ENCODE results near the gene GPR160. TPM values are rescaled to one million over a fixed set of nuclear protein-coding genes. Genes with fewer than 3 reads are reported as not detected.

The GPR160 gene
- total RNA-seq, 1 experiment from 2014 or later = 2.7 TPM

DNA sequence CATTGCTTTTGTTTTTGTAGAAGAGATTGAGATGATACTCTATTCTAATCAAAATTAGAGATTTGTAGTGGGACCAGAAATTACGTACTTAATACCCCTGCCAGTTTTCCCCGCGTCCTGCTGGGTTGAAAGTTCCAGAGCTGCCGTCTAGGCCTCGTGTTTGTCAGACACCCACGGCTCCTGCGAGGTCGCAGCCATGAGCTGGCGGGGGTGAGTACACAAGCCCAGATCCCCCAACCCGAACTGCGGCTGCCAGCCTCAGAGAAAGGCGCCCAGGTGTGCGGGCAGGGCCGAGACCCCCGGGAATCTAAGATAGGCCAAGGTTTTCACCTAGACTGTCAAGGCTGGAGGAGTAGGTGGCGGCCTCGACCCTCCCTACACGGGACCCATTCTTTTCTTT lies 26.3 kb downstream of the GPR160 start:
- DNase-seq (ENCODE audit: low spot score) = no peak

DNA sequence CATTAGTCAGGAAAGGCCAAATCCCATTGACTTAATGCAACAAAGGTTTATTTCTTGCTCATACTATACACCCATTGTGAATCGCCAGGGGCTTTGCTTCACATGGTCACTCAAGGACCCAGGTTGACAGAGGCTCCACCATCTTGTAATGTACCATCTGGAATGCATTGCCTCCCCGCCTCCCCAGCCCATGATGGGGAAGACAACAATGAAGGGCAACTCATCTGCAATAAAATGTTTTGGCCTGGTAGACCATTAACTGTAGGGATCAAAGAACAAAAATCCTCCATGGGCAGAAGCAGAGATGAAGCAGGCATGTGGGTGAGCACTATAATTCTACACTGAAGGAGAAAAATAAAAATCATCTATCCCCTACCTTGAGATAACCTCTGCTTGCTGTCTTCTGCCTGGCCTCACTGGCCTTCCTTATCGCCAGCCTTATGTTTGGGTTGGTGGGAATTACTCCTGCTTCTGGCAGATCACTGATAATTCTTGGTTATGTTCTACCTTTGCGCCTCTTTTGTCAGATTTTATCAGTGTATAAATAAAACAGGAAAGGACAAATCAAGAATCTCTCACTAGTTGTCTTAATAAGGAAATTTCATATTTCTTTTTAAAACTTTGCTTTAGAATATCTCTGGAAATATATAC lies 37.8 kb downstream of the GPR160 start:
- no peak for DNase-seq (ENCODE audit: low spot score)

- peak; percentile 10 for DNase-seq (ENCODE audit: low spot score)
Measured at GRCh38 chr3:170076715-170077238, 39.0 kb downstream of the GPR160 start.

DNA sequence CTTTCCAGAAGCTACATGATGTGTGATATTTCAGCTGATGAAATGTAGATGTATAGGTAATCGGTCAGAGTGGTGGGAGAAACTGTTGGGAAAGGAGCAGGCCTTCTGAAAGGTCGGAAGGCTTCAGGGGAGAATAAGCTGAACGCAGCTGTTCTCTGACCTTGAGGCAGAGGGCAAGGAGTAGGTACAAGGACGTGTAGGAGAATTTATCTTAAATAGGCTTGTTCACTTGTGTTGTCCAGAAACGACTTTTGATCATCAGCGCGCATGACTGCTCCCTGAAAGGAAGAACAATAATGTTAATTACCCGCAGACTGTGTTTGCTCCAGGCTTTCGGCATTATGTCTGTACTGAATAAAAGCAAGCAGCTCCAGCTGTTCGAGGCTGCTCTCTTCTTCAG lies 39.6 kb downstream of the GPR160 start:
- DNase-seq (ENCODE audit: low spot score) = no peak

DNA sequence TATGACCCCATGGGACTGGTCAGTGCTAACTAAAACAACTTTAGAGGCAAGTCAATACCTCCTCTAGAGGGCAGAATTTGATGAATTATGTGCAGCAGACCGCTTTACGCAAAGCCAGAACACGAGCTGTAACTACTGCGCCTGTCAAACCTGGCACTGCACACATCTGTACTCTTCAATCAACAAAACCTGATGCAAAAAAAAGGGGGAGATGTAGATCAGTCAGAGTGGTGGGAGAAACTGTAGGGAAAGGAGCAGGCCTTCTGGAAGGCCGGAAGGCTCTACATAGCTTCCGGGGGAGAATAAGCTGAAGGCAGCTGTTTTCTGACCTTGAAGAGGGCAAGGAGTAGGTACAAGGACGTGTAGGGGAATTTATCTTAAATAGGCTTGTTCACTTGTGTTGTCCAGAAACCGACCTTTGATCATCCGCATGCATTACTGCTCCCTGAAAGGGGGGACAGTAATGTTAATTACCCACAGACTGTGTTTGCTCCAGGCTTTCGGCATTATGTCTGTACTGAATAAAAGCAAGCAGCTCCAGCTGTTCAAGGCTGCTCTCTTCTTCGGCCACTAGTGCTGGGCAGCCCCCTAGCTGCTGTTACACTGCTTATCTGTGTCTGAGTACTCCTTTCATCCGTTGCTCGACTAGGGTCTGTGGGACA lies 41.0 kb downstream of the GPR160 start:
- no peak for DNase-seq (ENCODE audit: low spot score)

GRCh38 chr3:170079536-170080165 lies 41.9 kb downstream of the GPR160 start:
- no peak for DNase-seq (ENCODE audit: low spot score)

- no peak for DNase-seq (ENCODE audit: low spot score)
Measured at GRCh38 chr3:170080605-170081004, 42.8 kb downstream of the GPR160 start.

DNA sequence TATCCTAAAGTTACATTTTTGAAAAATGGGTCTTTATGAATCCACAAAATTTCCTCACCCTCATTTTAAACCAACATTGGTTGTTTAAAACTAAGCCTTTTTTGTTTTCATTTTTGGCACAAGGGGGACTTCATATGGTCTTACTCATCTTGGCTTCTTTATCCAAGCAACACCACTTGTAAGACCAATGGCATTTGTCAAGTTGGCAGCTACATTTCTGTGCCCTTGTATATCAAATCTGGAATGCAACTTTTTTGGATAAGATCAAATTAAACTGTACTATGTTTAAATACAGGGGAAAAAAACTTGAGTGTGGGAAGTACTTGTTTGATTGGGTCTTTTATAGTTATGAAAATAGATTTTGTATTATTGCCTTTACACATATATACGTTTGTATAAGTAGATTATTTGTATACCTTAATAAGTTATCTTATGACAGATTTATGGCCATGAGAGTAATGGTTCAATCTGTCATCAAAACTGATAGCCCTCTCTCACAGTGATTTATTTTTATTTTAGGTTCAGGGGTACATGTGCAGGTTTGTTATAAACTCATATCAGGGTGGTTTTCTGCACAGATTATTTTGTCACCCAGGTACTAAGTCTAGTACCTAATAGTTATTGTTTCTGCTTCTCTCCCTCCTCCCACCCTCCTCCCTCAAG lies 43.4 kb downstream of the GPR160 start:
- no peak for DNase-seq (ENCODE audit: low spot score)

GRCh38 chr3:170083343-170083742 lies 45.5 kb downstream of the GPR160 start:
- no peak for DNase-seq (ENCODE audit: low spot score)

DNA sequence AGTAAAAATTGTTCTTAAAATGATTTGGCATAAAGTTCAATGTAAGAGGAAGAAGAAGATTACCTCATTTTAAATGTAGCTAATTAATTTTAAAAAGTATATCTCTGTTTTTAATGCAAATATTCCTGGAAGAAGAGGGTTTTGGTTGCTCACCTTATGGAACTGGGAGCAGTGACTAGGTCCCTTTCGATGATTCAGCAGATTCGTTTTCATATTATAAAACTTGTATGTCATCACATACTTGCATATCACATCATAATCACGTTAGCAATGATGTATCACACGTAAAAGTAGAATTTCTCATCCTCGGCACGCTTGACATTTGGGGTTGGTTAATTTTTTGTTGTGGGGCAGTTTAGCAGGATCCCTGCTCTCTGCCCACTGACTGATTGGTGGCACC lies 47.6 kb downstream of the GPR160 start:
- no peak for DNase-seq (ENCODE audit: low spot score)

GRCh38 chr3:170089862-170090600 lies 52.2 kb downstream of the GPR160 start:
- no peak for DNase-seq (ENCODE audit: low spot score)

GRCh38 chr3:170090601-170090981 lies 52.8 kb downstream of the GPR160 start:
- DNase-seq (ENCODE audit: low spot score) = no peak

- no peak for DNase-seq (ENCODE audit: low spot score)
Measured at GRCh38 chr3:170092907-170093306, 55.1 kb downstream of the GPR160 start.

- DNase-seq (ENCODE audit: low spot score) = no peak
Measured at GRCh38 chr3:170095771-170096170, 58.0 kb downstream of the GPR160 start.

DNA sequence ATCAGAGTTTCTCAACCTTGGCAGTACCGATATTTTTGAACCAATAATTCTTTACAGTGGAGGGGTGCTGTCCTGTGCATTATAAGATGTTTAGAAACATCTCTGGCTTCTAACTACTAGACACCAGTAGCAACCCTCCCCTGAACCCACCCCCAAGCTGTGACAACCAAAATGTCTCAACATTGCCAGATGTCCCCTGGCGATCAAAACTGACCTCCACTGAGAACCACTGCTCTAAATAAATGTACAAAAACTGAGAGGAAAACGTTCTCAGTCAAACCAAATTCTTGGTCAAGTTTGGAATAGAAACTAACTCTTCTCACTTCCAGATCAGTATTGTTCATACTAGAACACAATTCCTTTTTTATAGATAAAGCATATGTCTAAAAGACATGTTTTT lies 58.5 kb downstream of the GPR160 start:
- no peak for DNase-seq (ENCODE audit: low spot score)

- no peak for DNase-seq (ENCODE audit: low spot score)
Measured at GRCh38 chr3:170098753-170099152, 61.0 kb downstream of the GPR160 start.

DNA sequence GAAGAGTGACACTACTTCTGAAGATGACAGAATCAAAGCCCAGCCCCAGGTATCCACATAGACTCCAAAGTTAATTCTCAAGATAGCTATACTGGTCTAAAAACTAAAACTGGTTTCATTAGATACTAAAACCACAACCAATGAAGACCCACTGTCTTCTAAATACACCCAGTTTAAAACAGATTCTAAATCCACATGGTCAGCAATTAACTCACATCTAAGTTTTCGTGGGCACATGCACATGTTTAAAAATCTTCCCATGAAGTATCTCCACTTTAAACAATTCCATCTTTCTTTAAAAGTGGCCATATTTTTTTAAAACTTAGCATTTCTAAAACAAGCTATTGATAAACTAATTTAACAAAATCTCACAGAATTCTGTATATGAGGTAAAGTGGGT lies 63.1 kb downstream of the GPR160 start:
- DNase-seq (ENCODE audit: low spot score) = no peak

GRCh38 chr3:170102431-170102830 lies 64.6 kb downstream of the GPR160 start:
- DNase-seq (ENCODE audit: low spot score) = no peak

DNA sequence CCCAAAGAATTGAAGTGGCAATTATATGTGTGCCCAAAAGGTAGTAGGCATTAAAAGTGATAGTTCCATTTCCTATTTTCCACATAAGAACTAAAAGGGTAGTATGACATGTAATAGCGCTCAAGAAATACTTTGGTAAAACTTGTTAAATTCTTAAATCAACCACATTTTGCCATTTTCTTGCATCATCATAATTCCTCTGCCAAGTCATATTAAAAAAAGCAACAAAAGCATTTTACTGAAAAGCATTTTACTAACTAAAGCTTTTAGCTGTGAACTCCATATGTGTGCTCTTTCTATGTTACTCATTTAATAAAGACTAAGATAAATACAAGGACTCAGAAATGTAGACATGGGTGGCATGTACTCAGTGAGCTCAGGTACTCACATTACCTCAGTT lies 70.1 kb downstream of the GPR160 start:
- DNase-seq (ENCODE audit: low spot score) = no peak

DNA sequence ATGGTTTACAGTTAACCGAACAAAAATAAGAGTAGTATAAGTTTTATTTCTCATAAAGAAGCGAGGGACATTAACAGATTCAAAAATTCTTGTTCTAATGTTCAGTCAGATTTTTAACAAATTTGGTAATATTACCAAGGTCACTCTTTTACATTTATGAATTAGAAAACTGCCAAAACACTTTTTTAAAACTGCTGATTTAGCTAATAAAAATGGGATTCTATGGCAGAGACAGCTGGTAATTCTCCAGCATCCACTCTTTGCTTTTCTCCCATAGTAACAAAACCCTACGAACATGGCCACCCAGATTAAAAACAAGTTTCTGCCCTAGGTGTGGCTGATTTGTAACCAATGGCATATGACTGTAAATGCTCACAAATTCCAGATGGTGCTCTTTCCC lies 71.2 kb downstream of the GPR160 start:
- DNase-seq (ENCODE audit: low spot score) = no peak

DNA sequence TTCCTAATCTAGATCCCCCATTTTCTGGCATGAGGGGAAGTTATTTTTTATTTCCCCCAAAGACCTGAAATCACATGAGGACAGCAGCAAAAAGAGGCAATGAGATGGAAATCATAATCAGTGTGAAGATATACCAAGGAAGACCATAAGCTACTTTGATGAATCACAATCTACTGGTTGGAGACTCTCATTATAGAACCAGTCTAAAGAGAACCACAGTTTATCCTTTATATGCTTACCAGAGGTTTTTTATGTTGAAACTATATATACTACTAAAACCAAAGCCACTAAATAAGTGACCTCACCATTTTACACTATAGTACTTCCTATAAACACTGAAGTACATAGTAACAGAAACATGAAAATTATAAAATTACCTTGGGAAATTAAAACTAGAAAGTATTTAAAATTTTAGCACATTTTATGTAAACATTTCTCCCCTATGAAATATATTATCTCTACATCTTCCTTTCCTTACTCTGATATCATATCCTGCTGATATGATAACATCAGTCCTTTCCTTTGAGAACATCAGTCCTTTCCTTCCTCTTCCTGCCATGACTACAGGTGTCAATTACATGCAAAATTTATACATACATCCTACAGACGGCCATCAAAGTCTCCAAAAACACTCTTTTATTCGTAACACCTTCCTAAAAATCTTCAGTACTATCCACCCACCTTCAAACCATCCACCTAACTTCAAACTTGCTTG lies 71.9 kb downstream of the GPR160 start:
- no peak for DNase-seq (ENCODE audit: low spot score)
